ENCODE results near the gene DVL1. TPM values are rescaled to one million over a fixed set of nuclear protein-coding genes. Genes with fewer than 3 reads are reported as not detected.

Gene DVL1
- total and polyA plus RNA-seq, 2 of the 13 experiments (the other 11 are each of a cell fraction or from before 2014, with no cell fraction given) = 30.8 to 60.4 TPM

- no peak overlapping the region for H3K4me2 ChIP-seq (ENCODE audit: low read depth, low read length)
- H2AFZ ChIP-seq (ENCODE audit: low read length) = no peak overlapping the region
- H3K27ac ChIP-seq (ENCODE audit: extremely low read length, insufficient read depth, low read length) = no peak overlapping the region
- no TSS peak for BruUV-seq (replicated peaks)
- WGBS (ENCODE audit: low lambda C conversion rate) = 98% methylated on average over 11 of the region's 15 CpGs
- no peaks in the 10 kb centered on the region for H3K9me3 ChIP-seq (ENCODE audit: low read length)
- no peak for DNase-seq (ENCODE audit: low spot score)
- H3K9ac ChIP-seq (ENCODE audit: insufficient read depth, low read depth, low read length) = no peak overlapping the region
- TF ChIP-seq RBFOX2 (IDR thresholded peaks at IDR 0.05; ENCODE audit: low read depth, low read length) (peak; percentile 63), POLR2AphosphoS2 (IDR thresholded peaks at IDR 0.05; ENCODE audit: low read depth, low read length) (no peak), FOXJ3 (CRISPR knock-in tag; IDR thresholded peaks at IDR 0.05; ENCODE audit: borderline replicate concordance) (no peak), AGO2 (optimal IDR thresholded peaks at IDR 0.05; ENCODE audit: low read depth, low read length) (peak; percentile 63), ZNF780A (CRISPR knock-in tag; IDR thresholded peaks at IDR 0.05) (no peak), MEF2D (CRISPR knock-in tag; IDR thresholded peaks at IDR 0.05) (no peak), ZNF598 (CRISPR knock-in tag; IDR thresholded peaks at IDR 0.05; ENCODE audit: borderline replicate concordance) (no peak)
- TF ChIP-seq, protein P1, sequence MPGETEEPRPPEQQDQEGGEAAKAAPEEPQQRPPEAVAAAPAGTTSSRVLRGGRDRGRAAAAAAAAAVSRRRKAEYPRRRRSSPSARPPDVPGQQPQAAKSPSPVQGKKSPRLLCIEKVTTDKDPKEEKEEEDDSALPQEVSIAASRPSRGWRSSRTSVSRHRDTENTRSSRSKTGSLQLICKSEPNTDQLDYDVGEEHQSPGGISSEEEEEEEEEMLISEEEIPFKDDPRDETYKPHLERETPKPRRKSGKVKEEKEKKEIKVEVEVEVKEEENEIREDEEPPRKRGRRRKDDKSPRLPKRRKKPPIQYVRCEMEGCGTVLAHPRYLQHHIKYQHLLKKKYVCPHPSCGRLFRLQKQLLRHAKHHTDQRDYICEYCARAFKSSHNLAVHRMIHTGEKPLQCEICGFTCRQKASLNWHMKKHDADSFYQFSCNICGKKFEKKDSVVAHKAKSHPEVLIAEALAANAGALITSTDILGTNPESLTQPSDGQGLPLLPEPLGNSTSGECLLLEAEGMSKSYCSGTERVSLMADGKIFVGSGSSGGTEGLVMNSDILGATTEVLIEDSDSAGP (CRISPR knock-in tag; IDR thresholded peaks at IDR 0.05; ENCODE audit: borderline replicate concordance) = no peak
- peaks cover 5% of the 10 kb centered on the region; the same call in 1 of the 2 replicates for H4K20me1 ChIP-seq (ENCODE audit: insufficient read depth, low read length)
- intact Hi-C loops (cut with micrococcal nuclease; ENCODE audit: unreplicated experiment) = no loop called here
- H3K4me1 ChIP-seq (ENCODE audit: insufficient read depth, low read length) = peaks cover 19% of the 10 kb centered on the region
- ATAC-seq = no peak
- no peak overlapping the region for H3K4me3 ChIP-seq (replicated peaks in 1 of 3; ENCODE audit: insufficient read depth in 1 of 3, low read depth in 2 of 3, low read length in 3 of 3)
- in situ Hi-C loops (cut with HindIII; ENCODE audit: extremely low pct_ligation_motif_present, low pct_unique_long_range_greater_than_20kb) = no loop called here
- ChIA-PET POLR2A (no interaction called here), CTCF (ENCODE audit: low intra/inter-chr PET ratio, low total read pairs) (no interaction called here)
- no peak for FAIRE-seq
- H3K79me2 ChIP-seq (ENCODE audit: insufficient read depth, low read length) = peaks cover 2% of the 10 kb centered on the region
- no peaks in the 10 kb centered on the region for H3K27me3 ChIP-seq (ENCODE audit: control insufficient read depth in 1 of 2, insufficient read depth in 2 of 2, low read length in 2 of 2)
- H3K36me3 ChIP-seq (replicated peaks in 1 of 2; ENCODE audit: control insufficient read depth in 1 of 2, insufficient read depth in 2 of 2, low read length in 2 of 2) = peaks cover 18 to 58% of the 10 kb centered on the region in 2 experiments; a peak in 4 of 5 replicates
These were observed 35.0 kb downstream of the DVL1 start for GRCh38 chr1:1314237-1314586.

Measured in HepG2 (cell line).